IMR-90 (cell line): ENCODE results near the gene KLHL6. TPM values are rescaled to one million over a fixed set of nuclear protein-coding genes. Genes with fewer than 3 reads are reported as not detected.

Source experiments
- ATAC-seq: fragments of 200-7000 bp; cut with Tn5 transposase; 2 replicates; pipeline ENCODE4 v1.9.1; 2020; ENCODE audit warnings: low read depth, mild to moderate bottlenecking, moderate library complexity
- BruUV-seq: library from RNA; stranded (reverse); fragments of 400-500 nt; replicated peaks from 2 replicates; lab custom pipeline; 2021; lab: Mats Ljungman, UMichigan
- CTCF ChIA-PET: fragments of 300-600 bp; formaldehyde crosslinking; extraction: SDS; loops from one replicate; lab custom pipeline; 2021; ENCODE audit warnings: antibody characterized with exemption; lab: Yijun Ruan, JAX
- POLR2A ChIA-PET: fragments of 300-600 bp; sonication (Branson Sonifier 250); formaldehyde crosslinking; loops from one replicate; lab custom pipeline; 2022; ENCODE audit warnings: antibody characterized with exemption; ENCODE audit not compliant: unreplicated experiment; lab: Charles Lee
- DNase-seq: peaks from one replicate; pipeline ENCODE4 v3.0.0; 2013
- H2AFZ ChIP-seq: replicated peaks from 2 replicates; pipeline ENCODE3; 2013; ENCODE audit warnings: low read length, mild to moderate bottlenecking; ENCODE audit not compliant: poor library complexity
- H2AK5ac ChIP-seq: 2 replicates; pipeline ENCODE4 v1.6.1; 2013; ENCODE audit warnings: low read depth, low read length, inconsistent platforms
- H2AK9ac ChIP-seq: replicated peaks from 2 replicates; pipeline ENCODE3; 2013; ENCODE audit warnings: mild to moderate bottlenecking, low read depth, low read length, moderate library complexity; ENCODE audit not compliant: poor library complexity
- H2BK120ac ChIP-seq: 2 replicates; pipeline ENCODE4 v1.6.1; 2013; ENCODE audit warnings: low read depth, low read length, inconsistent platforms
- H2BK15ac ChIP-seq: 3 replicates; pipeline ENCODE4 v1.6.1; 2013; ENCODE audit warnings: low read depth, low read length, inconsistent platforms
- H2BK20ac ChIP-seq: 2 replicates; pipeline ENCODE4 v1.6.1; 2013; ENCODE audit warnings: low read depth, mild to moderate bottlenecking, inconsistent platforms, low read length, moderate library complexity
- H2BK5ac ChIP-seq: 2 replicates; pipeline ENCODE4 v1.6.1; 2013; ENCODE audit warnings: mild to moderate bottlenecking, low read depth, low read length, inconsistent platforms; ENCODE audit not compliant: poor library complexity, severe bottlenecking
- H3K14ac ChIP-seq: replicated peaks from 2 replicates; pipeline ENCODE4 v1.6.1; 2013; ENCODE audit warnings: low read depth, low read length, inconsistent platforms
- H3K18ac ChIP-seq: 2 replicates; pipeline ENCODE4 v1.6.1; 2013; ENCODE audit warnings: low read depth, low read length, control low read depth
- H3K23ac ChIP-seq: 2 replicates; pipeline ENCODE4 v1.6.1; 2013; ENCODE audit warnings: low read depth, low read length, inconsistent platforms
- H3K27ac ChIP-seq: 2 replicates; pipeline ENCODE4 v1.5.1; 2013; ENCODE audit warnings: mild to moderate bottlenecking, control low read depth, low read length; ENCODE audit not compliant: insufficient read depth
- H3K27me3 ChIP-seq: 2 replicates; pipeline ENCODE4 v1.6.1; 2013; ENCODE audit warnings: low read length; ENCODE audit not compliant: control insufficient read depth, insufficient read depth
- H3K36me3 ChIP-seq: 2 replicates; pipeline ENCODE4 v1.6.1; 2013; ENCODE audit warnings: low read length, mixed read lengths; ENCODE audit not compliant: control insufficient read depth, insufficient read depth
- H3K4ac ChIP-seq: 2 replicates; pipeline ENCODE4 v1.6.1; 2013; ENCODE audit warnings: low read depth, low read length, inconsistent platforms
- H3K4me1 ChIP-seq: 2 replicates; pipeline ENCODE4 v1.6.1; 2013; ENCODE audit warnings: low read length, mixed read lengths; ENCODE audit not compliant: control insufficient read depth, insufficient read depth
- H3K4me2 ChIP-seq: 2 replicates; pipeline ENCODE4 v1.6.1; 2013; ENCODE audit warnings: low read depth, mild to moderate bottlenecking, control low read depth, low read length, moderate library complexity
- H3K4me3 ChIP-seq: 2 replicates; pipeline ENCODE4 v1.5.1; 2013; ENCODE audit warnings: low read depth, mild to moderate bottlenecking, control low read depth, low read length, moderate library complexity; ENCODE audit not compliant: insufficient read depth
- H3K56ac ChIP-seq: 2 replicates; pipeline ENCODE4 v1.6.1; 2013; ENCODE audit warnings: low read length, inconsistent platforms; ENCODE audit not compliant: insufficient read depth; ENCODE audit errors: extremely low read depth
- H3K79me1 ChIP-seq, 2 experiments: 2 replicates each; pipeline ENCODE4 v1.6.1; 2013; ENCODE audit warnings: low read length in 2 of 2, inconsistent platforms in 1 of 2, low read depth in 1 of 2
- H3K9ac ChIP-seq: 2 replicates; pipeline ENCODE4 v1.6.1; 2013; ENCODE audit warnings: low read depth, low read length, control low read depth
- H3K9me1 ChIP-seq: 2 replicates; pipeline ENCODE4 v1.6.1; 2013; ENCODE audit warnings: low read length, inconsistent platforms; ENCODE audit not compliant: insufficient read depth
- H3K9me3 ChIP-seq: 2 replicates; pipeline ENCODE4 v1.6.1; 2013; ENCODE audit warnings: low read length; ENCODE audit not compliant: control insufficient read depth, insufficient read depth
- H4K20me1 ChIP-seq: 2 replicates; pipeline ENCODE4 v1.6.1; 2013; ENCODE audit warnings: low read length, inconsistent platforms; ENCODE audit not compliant: insufficient read depth
- H4K5ac ChIP-seq: 2 replicates; pipeline ENCODE4 v1.6.1; 2013; ENCODE audit warnings: mild to moderate bottlenecking, low read depth, low read length, control low read depth
- H4K8ac ChIP-seq, 2 experiments: 2 replicates each; pipeline ENCODE4 v1.6.1; 2013; ENCODE audit warnings: low read depth in 2 of 2, low read length in 2 of 2, control low read depth in 1 of 2, inconsistent platforms in 1 of 2
- H4K91ac ChIP-seq: 2 replicates; pipeline ENCODE4 v1.6.1; 2013; ENCODE audit warnings: low read depth, low read length, inconsistent platforms; ENCODE audit not compliant: insufficient read depth
- CEBPB ChIP-seq: IDR thresholded peaks from 2 replicates; pipeline ENCODE4 v1.6.1; 2012; ENCODE audit warnings: low read depth, low read length, improper control_type of control experiment
- CHD1 ChIP-seq: IDR thresholded peaks from 2 replicates; pipeline ENCODE4 v1.6.1; 2012; ENCODE audit warnings: low read depth, low read length, improper control_type of control experiment
- FOS ChIP-seq: fragments of 150-350 bp; IDR thresholded peaks from 2 replicates; pipeline ENCODE4 v1.6.1; 2016; ENCODE audit warnings: low read depth, low read length
- MAFK ChIP-seq: IDR thresholded peaks from 2 replicates; pipeline ENCODE4 v1.6.1; 2012; ENCODE audit warnings: low read depth, low read length, improper control_type of control experiment
- MAZ ChIP-seq: IDR thresholded peaks from 2 replicates; pipeline ENCODE4 v1.6.1; 2012; ENCODE audit warnings: low read depth, mild to moderate bottlenecking, low read length, improper control_type of control experiment, moderate library complexity, borderline replicate concordance
- NFE2L2 ChIP-seq: fragments of 150-350 bp; IDR thresholded peaks from 2 replicates; pipeline ENCODE4 v1.6.1; 2016; ENCODE audit warnings: low read depth, mild to moderate bottlenecking, low read length
- POLR2A ChIP-seq: IDR thresholded peaks from 2 replicates; pipeline ENCODE4 v1.6.1; 2012; ENCODE audit warnings: mild to moderate bottlenecking, low read depth, low read length
- RAD21 ChIP-seq: IDR thresholded peaks from 2 replicates; pipeline ENCODE4 v1.6.1; 2012; ENCODE audit warnings: low read length, improper control_type of control experiment
- RCOR1 ChIP-seq: IDR thresholded peaks from 2 replicates; pipeline ENCODE4 v1.6.1; 2012; ENCODE audit warnings: mild to moderate bottlenecking, low read length, improper control_type of control experiment; ENCODE audit not compliant: insufficient replicate concordance
- whole genome bisulfite sequencing, 2 experiments: methylation state at CpG; one replicate each; pipeline versions ENCODE4 v1.1.5 to v1.1.7; 2013; ENCODE audit warnings: missing lambda C conversion rate in 2 of 2; ENCODE audit not compliant: insufficient read length in 1 of 2; ENCODE audit errors: extremely low coverage in 2 of 2; 5-methylcytosine and 5-hydroxymethylcytosine counted together
- dilution Hi-C: fragments of 300-500 bp; cut with HindIII; formaldehyde crosslinking; loops from one replicate; pipeline ENCODE4 v1.14.3; 2018; ENCODE audit warnings: low sequenced_read_pairs; ENCODE audit not compliant: unreplicated experiment
- in situ Hi-C: fragments of 300-500 bp; cut with MboI; formaldehyde crosslinking; loops from 3 replicates; pipeline ENCODE4 v1.14.3; 2019; ENCODE audit warnings: low sequenced_read_pairs, inconsistent platforms, mixed read lengths
- intact Hi-C: fragments of 100-400 bp; cut with micrococcal nuclease; formaldehyde crosslinking; loops from 2 replicates; pipeline ENCODE4 v1.10.0; 2022
- polyA plus RNA-seq, 3 experiments: library from polyadenylated mRNA; depleted of rRNA; stranded (reverse); fragments of >200 nt; gene quantifications; 2 replicates each; pipeline ENCODE4 v1.2.3, GENCODE V29; 2012; ENCODE audit warnings: low replicate concordance in 1 of 3
- total RNA-seq: library from RNA; depleted of rRNA; stranded (reverse); fragments of >200 nt; gene quantifications from 2 replicates; pipeline ENCODE4 v1.2.3, GENCODE V29; 2012
- TF ChIP-seq, protein P1 (sequence below): conservative IDR thresholded peaks from 2 replicates; pipeline ENCODE4 v1.5.1; 2012; ENCODE audit warnings: mild to moderate bottlenecking, low read depth, low read length, improper control_type of control experiment
- TF ChIP-seq, protein P2 (sequence below): fragments of 150-350 bp; IDR thresholded peaks from 2 replicates; pipeline ENCODE4 v1.6.1; 2017; ENCODE audit warnings: mild to moderate bottlenecking, antibody characterized with exemption, low read length, low read depth
- TF ChIP-seq, protein P3 (sequence below): fragments of 150-350 bp; IDR thresholded peaks from 2 replicates; pipeline ENCODE4 v1.6.1; 2016; ENCODE audit warnings: low read depth, mild to moderate bottlenecking, low read length, moderate library complexity, borderline replicate concordance

The KLHL6 gene
- total and polyA plus RNA-seq, 2 of the 4 experiments (the other 2 are of a cell fraction) = not detected

DNA sequence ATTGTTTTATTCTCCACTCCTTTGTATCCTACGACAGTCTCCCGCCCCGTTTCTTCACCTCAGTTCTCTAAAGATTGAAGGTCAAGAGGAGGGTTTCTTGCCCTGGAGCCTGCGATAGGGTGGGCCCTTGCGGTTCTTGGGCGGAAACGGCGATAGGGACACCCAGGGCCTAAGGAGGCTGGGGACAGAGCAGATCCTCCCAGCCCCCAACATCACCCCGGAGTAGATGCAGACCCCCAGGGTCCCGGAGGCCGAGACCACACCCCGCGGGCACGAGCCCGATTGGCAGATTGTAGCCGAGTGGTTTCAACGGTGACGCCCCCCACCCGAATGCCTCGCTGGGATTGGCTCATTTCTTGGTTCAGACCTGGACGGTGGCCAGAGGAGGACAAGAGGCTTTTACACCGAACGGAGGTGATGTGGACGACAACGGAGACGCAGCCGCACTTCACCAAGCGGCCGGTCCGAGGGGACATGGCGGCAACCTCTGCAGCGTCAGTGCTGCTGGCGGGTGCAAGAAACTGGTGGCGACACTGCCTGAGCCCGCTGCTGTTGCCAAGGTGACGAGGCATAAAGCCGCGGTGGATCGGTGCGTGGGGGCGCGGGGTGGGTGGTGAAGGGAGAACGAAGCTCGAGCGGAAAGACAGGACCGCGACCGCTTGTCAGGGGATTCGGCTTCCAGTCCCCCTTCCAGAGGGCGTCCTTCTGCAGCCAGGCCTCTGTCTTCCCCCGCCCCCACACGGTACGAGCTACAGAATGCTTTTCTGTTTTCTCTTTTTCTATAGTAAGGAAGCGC lies 108.1 kb downstream of the KLHL6 start:
- Histone ChIP-seq H4K5ac (peak overlapping the region; percentile 74), H3K4ac (peak overlapping the region; percentile 82), H4K20me1 (no peaks in the 10 kb centered on the region), H3K36me3 (no peaks in the 10 kb centered on the region; the same call in 1 of the 2 replicates), H3K14ac (peak overlapping the region; percentile 71), H2BK20ac (no peak overlapping the region), H3K23ac (peak overlapping the region; percentile 69), H3K4me1 (peaks cover 2% of the 10 kb centered on the region; the same call in 1 of the 2 replicates), H2AK5ac (no peak overlapping the region), H4K8ac (peak overlapping the region; percentile 84 to 85; a peak in 3 of 4 replicates), H3K4me3 (peak overlapping the region; percentile 97), H3K4me2 (peak overlapping the region; percentile 85), H3K9me3 (peaks cover 7% of the 10 kb centered on the region), H3K56ac (peak overlapping the region; percentile 59), H3K27me3 (peaks cover 2% of the 10 kb centered on the region; the same call in 1 of the 2 replicates), H3K9ac (peak overlapping the region; percentile 90), H2BK5ac (peak overlapping the region; percentile 60), H2AK9ac (peak overlapping the region; percentile 29), H2BK15ac (no peak overlapping the region), H3K9me1 (no peaks in the 10 kb centered on the region), H3K18ac (peak overlapping the region; percentile 49), H4K91ac (peak overlapping the region; percentile 38), H3K79me1 (peaks cover 0 to 3% of the 10 kb centered on the region in 2 experiments; a peak in 1 of 4 replicates), H2BK120ac (peak overlapping the region; percentile 45), H2AFZ (peak overlapping the region; percentile 98), H3K27ac (peak overlapping the region; percentile 81)
- ChIA-PET POLR2A (interaction anchor here (0.6 kb wide), 1 partner anchor 50 kb away, joined by 7 read pairs; no protein-coding TSS in a partner anchor), CTCF (interaction anchor here (0.6 kb wide), 1 partner anchor 34 kb away, joined by 6 read pairs; no protein-coding TSS in a partner anchor)
- dilution Hi-C loops = no loop called here
- no peak for TF ChIP-seq MAZ
- TF ChIP-seq, protein P1, sequence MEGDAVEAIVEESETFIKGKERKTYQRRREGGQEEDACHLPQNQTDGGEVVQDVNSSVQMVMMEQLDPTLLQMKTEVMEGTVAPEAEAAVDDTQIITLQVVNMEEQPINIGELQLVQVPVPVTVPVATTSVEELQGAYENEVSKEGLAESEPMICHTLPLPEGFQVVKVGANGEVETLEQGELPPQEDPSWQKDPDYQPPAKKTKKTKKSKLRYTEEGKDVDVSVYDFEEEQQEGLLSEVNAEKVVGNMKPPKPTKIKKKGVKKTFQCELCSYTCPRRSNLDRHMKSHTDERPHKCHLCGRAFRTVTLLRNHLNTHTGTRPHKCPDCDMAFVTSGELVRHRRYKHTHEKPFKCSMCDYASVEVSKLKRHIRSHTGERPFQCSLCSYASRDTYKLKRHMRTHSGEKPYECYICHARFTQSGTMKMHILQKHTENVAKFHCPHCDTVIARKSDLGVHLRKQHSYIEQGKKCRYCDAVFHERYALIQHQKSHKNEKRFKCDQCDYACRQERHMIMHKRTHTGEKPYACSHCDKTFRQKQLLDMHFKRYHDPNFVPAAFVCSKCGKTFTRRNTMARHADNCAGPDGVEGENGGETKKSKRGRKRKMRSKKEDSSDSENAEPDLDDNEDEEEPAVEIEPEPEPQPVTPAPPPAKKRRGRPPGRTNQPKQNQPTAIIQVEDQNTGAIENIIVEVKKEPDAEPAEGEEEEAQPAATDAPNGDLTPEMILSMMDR = no peak
- no peak for TF ChIP-seq CEBPB
- TF ChIP-seq CHD1 = no peak
- TF ChIP-seq NFE2L2 = no peak
- TF ChIP-seq POLR2A = no peak
- no peak for TF ChIP-seq MAFK
- TF ChIP-seq FOS = no peak
- TF ChIP-seq, protein P2, sequence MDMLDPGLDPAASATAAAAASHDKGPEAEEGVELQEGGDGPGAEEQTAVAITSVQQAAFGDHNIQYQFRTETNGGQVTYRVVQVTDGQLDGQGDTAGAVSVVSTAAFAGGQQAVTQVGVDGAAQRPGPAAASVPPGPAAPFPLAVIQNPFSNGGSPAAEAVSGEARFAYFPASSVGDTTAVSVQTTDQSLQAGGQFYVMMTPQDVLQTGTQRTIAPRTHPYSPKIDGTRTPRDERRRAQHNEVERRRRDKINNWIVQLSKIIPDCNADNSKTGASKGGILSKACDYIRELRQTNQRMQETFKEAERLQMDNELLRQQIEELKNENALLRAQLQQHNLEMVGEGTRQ = no peak
- TF ChIP-seq RAD21 = no peak
- TF ChIP-seq RCOR1 = no peak
- TF ChIP-seq, protein P3, sequence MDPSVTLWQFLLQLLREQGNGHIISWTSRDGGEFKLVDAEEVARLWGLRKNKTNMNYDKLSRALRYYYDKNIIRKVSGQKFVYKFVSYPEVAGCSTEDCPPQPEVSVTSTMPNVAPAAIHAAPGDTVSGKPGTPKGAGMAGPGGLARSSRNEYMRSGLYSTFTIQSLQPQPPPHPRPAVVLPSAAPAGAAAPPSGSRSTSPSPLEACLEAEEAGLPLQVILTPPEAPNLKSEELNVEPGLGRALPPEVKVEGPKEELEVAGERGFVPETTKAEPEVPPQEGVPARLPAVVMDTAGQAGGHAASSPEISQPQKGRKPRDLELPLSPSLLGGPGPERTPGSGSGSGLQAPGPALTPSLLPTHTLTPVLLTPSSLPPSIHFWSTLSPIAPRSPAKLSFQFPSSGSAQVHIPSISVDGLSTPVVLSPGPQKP = no peak
- intact Hi-C loops = no loop called here
- BruUV-seq = no TSS peak
- in situ Hi-C loops = no loop called here
- DNase-seq (peak; percentile 67), ATAC-seq (peak; percentile 89)
- 2% methylated on average over 32 of the region's 54 CpGs; no CpG with 5 or more reads in 1 of the 2 experiments for WGBS, 2 experiments
